Karpas-422 (cell line): ENCODE results near the gene GBF1. TPM values are rescaled to one million over a fixed set of nuclear protein-coding genes. Genes with fewer than 3 reads are reported as not detected.

Experiments
- DNase-seq: peaks from one replicate; pipeline ENCODE4 v3.0.0-alpha.2; 2015
- H2AFZ ChIP-seq: fragments of 200-600 bp; sonication (generic); 2 replicates; pipeline ENCODE4 v1.6.1; 2014; ENCODE audit warnings: antibody characterized with exemption, low read length, mixed read lengths
- H3K27ac ChIP-seq: fragments of 200-600 bp; sonication (generic); 2 replicates; pipeline ENCODE4 v1.5.1; 2014; ENCODE audit warnings: mild to moderate bottlenecking, low read length, moderate library complexity
- H3K27me3 ChIP-seq: fragments of 200-600 bp; sonication (generic); 2 replicates; pipeline ENCODE4 v1.6.1; 2014; ENCODE audit warnings: low read length, mixed read lengths
- H3K36me3 ChIP-seq: fragments of 200-600 bp; sonication (generic); 2 replicates; pipeline ENCODE4 v1.6.1; 2014; ENCODE audit warnings: low read length, mixed read lengths; ENCODE audit not compliant: insufficient read depth
- H3K4me1 ChIP-seq: fragments of 200-600 bp; sonication (generic); 2 replicates; pipeline ENCODE4 v1.6.1; 2014; ENCODE audit warnings: mild to moderate bottlenecking, low read length, mixed read lengths
- H3K4me2 ChIP-seq: fragments of 200-600 bp; sonication (generic); 2 replicates; pipeline ENCODE4 v1.6.1; 2014; ENCODE audit warnings: low read length, low read depth, mild to moderate bottlenecking; ENCODE audit not compliant: poor library complexity, severe bottlenecking
- H3K4me3 ChIP-seq: fragments of 200-600 bp; sonication (generic); 2 replicates; pipeline ENCODE4 v1.5.1; 2014; ENCODE audit warnings: mild to moderate bottlenecking, antibody characterized with exemption, low read length, mixed read lengths
- H3K79me2 ChIP-seq: fragments of 200-600 bp; sonication (generic); 2 replicates; pipeline ENCODE4 v1.6.1; 2014; ENCODE audit warnings: mild to moderate bottlenecking, low read length, mixed read lengths
- H3K9ac ChIP-seq: fragments of 200-600 bp; sonication (generic); 2 replicates; pipeline ENCODE4 v1.6.0; 2014; ENCODE audit warnings: low read length
- H3K9me2 ChIP-seq: fragments of 200-600 bp; sonication (generic), shearing (Covaris generic); replicated peaks from 2 replicates; pipeline ENCODE4 v1.6.0; 2014; ENCODE audit warnings: mild to moderate bottlenecking, low read length, moderate library complexity; ENCODE audit not compliant: insufficient read depth
- H3K9me3 ChIP-seq: fragments of 300-700, 200-600 bp; sonication (generic); 2 replicates; pipeline ENCODE4 v1.6.1; 2014; ENCODE audit warnings: low read length, mixed read lengths
- H4K20me1 ChIP-seq: fragments of 200-600 bp; sonication (generic); 2 replicates; pipeline ENCODE4 v1.6.1; 2014; ENCODE audit warnings: mild to moderate bottlenecking, antibody characterized with exemption, low read length, low read depth; ENCODE audit not compliant: insufficient read depth
- total RNA-seq: library from RNA; depleted of rRNA; stranded (reverse); fragments of >200 nt; shearing (Covaris generic); gene quantifications from 2 replicates; pipeline ENCODE4 v1.2.3, GENCODE V29; 2014; ENCODE audit warnings: low replicate concordance

Gene GBF1
- total RNA-seq, 1 experiment from 2014 or later, result 7.6 TPM

DNA sequence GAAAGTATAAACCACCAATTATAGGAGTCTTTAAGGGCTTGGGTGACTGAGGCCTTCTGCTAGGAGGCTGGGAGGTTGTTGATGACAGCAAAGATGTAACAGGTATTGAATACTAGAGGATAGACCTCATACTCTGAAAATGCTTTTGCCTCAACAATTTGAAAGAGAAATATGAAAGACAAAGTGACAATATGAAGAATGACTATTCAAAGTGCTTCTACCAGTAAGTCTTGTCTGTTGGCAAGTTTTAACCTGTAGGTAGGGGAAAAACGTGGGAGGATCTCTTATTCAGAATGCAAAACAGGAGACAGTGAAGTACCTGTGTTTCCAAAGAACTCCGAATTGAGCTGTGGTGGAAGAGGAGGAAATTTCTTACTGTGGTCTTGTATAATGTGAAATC is 38.2 kb downstream of the GBF1 start:
- Histone ChIP-seq H3K4me1 (peaks cover 14% of the 10 kb centered on the region), H3K4me3 (no peak overlapping the region), H3K27me3 (no peaks in the 10 kb centered on the region), H3K9me3 (no peaks in the 10 kb centered on the region), H3K4me2 (no peak overlapping the region), H4K20me1 (no peaks in the 10 kb centered on the region), H3K79me2 (peaks cover 41% of the 10 kb centered on the region), H3K9ac (no peak overlapping the region), H2AFZ (no peak overlapping the region), H3K36me3 (no peaks in the 10 kb centered on the region), H3K27ac (no peak overlapping the region), H3K9me2 (no peaks in the 10 kb centered on the region)
- no peak for DNase-seq

DNA sequence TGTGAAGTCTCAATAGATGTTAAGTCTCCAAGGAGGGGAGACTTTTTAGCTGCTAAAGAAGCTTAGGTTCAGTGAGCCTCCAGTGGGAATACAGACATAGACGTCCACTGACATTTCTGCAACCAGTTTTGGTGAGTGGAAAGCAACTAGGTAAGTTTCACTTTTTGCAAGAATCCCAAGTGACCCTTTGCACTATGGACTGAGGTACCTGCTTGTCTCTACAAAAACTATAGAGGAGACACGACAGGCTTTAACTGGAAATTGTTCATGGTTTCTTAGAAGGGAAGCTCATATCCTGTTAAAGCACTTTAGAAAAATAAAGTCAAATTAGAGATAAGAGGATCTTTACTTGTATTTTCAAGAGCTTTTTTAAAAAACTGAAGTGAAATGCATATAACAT is 38.6 kb downstream of the GBF1 start:
- DNase-seq, result no peak
- H3K4me1 ChIP-seq, result peaks cover 14% of the 10 kb centered on the region
- no peak overlapping the region for H2AFZ ChIP-seq
- no peak overlapping the region for H3K4me3 ChIP-seq
- no peaks in the 10 kb centered on the region for H3K9me3 ChIP-seq
- H3K79me2 ChIP-seq, result peaks cover 41% of the 10 kb centered on the region
- no peaks in the 10 kb centered on the region for H4K20me1 ChIP-seq
- H3K9ac ChIP-seq, result no peak overlapping the region
- H3K27me3 ChIP-seq, result no peaks in the 10 kb centered on the region
- no peak overlapping the region for H3K27ac ChIP-seq
- no peaks in the 10 kb centered on the region for H3K36me3 ChIP-seq
- H3K4me2 ChIP-seq, result no peak overlapping the region
- no peaks in the 10 kb centered on the region for H3K9me2 ChIP-seq

DNA sequence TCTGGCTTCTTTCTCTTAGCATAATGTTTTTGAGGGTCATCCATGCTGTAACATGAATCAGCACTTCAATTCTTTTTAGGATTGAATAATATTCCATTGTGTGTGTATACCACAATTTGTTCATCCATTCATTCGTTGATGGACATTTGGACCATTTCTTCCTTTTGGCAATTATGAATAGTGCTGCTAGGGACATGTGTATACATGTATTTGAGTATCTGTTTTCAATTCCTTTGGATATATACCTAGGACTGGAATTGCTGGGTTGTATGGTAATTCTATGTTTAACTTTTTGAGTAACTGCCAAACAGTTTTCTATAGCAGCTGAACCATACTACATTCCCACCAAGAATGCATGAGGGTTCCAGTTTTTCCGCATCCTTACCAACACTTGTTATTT is 39.2 kb downstream of the GBF1 start:
- no peak overlapping the region for H3K27ac ChIP-seq
- H3K4me2 ChIP-seq, result no peak overlapping the region
- peaks cover 41% of the 10 kb centered on the region for H3K79me2 ChIP-seq

DNA sequence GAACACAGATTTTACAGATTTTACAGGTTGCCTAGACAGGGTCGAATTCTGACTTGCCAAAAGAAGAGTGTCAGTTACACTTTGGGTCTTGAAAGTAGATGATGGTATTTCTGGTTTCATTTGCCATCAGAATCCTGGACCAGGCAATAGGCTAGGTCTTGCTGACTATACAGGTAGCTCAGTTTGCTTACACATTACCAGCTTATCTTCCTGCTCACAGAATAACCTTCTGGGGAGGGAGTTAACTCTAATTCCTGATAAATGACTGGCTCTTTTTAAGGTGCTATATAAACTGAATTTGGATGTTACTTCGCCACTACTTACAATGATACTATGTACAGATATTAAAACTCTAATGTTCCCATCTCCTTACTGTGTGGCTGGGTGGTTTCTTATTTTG is 39.8 kb downstream of the GBF1 start:
- Histone ChIP-seq H2AFZ (no peak overlapping the region), H3K9me3 (no peaks in the 10 kb centered on the region), H3K4me3 (no peak overlapping the region), H3K27me3 (no peaks in the 10 kb centered on the region), H3K4me2 (no peak overlapping the region), H3K9ac (no peak overlapping the region), H3K9me2 (no peaks in the 10 kb centered on the region), H4K20me1 (no peaks in the 10 kb centered on the region), H3K79me2 (peaks cover 38% of the 10 kb centered on the region), H3K27ac (no peak overlapping the region), H3K4me1 (peaks cover 11% of the 10 kb centered on the region), H3K36me3 (no peaks in the 10 kb centered on the region)
- DNase-seq, result no peak

More for the DNA sequence above, 39.2 kb downstream of the GBF1 start:
- H3K9me2 ChIP-seq, result no peaks in the 10 kb centered on the region
- no peaks in the 10 kb centered on the region for H4K20me1 ChIP-seq
- H3K9ac ChIP-seq, result no peak overlapping the region
- H3K4me1 ChIP-seq, result peaks cover 14% of the 10 kb centered on the region
- H3K9me3 ChIP-seq, result no peaks in the 10 kb centered on the region
- DNase-seq, result no peak
- no peak overlapping the region for H3K4me3 ChIP-seq
- H2AFZ ChIP-seq, result no peak overlapping the region
- no peaks in the 10 kb centered on the region for H3K27me3 ChIP-seq
- no peaks in the 10 kb centered on the region for H3K36me3 ChIP-seq

DNA sequence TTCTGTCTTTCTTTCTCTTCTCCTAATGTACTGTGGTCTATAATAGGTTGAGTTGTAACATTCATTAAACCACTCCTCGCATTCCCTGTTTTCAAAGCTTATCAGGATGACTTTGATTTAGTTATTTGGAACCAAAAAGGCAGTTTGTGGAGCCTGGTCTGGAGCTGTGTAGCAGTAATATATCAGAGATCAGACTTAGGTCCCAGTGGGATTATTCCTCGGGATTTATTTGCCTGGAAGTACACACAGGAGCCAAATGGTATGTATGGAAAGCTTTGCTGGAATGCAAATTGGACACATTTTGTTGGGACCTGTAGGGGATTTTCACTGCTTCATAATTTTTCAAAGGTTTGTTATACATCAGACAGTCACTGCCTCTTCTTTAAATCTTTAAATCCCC is 40.9 kb downstream of the GBF1 start:
- H3K36me3 ChIP-seq, result no peaks in the 10 kb centered on the region
- H3K9ac ChIP-seq, result no peak overlapping the region
- no peak overlapping the region for H3K27ac ChIP-seq
- peaks cover 32% of the 10 kb centered on the region for H3K79me2 ChIP-seq
- DNase-seq, result no peak
- H3K9me3 ChIP-seq, result no peaks in the 10 kb centered on the region
- H3K4me1 ChIP-seq, result no peaks in the 10 kb centered on the region; the same call in 1 of the 2 replicates
- no peaks in the 10 kb centered on the region for H3K27me3 ChIP-seq
- H3K4me3 ChIP-seq, result no peak overlapping the region
- no peak overlapping the region for H2AFZ ChIP-seq
- no peaks in the 10 kb centered on the region for H3K9me2 ChIP-seq
- no peaks in the 10 kb centered on the region for H4K20me1 ChIP-seq
- no peak overlapping the region for H3K4me2 ChIP-seq

DNA sequence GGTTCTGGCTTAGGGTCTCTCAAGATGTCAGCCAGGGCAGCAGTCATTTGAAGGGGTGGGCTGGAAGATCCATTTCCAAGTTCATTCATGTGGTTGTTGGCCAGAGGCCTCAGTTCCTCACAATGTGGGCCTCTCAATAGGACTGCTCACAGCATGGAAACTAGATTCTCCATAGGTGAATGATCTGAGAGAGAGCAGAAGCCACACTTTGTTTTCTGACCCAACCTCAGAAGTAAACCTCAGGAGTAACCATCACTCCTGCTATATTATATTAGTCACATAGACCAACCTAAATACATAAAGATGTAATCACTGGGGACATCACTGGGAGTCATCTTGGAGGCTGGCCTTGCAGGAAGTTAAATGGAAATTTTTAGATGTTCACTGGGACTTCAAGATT is 42.2 kb downstream of the GBF1 start:
- H3K27me3 ChIP-seq, result no peaks in the 10 kb centered on the region
- no peak overlapping the region for H2AFZ ChIP-seq
- no peaks in the 10 kb centered on the region; the same call in 1 of the 2 replicates for H3K4me1 ChIP-seq
- H3K79me2 ChIP-seq, result peaks cover 34% of the 10 kb centered on the region
- H3K9me2 ChIP-seq, result no peaks in the 10 kb centered on the region
- H3K27ac ChIP-seq, result no peak overlapping the region
- H3K4me2 ChIP-seq, result no peak overlapping the region
- no peak overlapping the region for H3K4me3 ChIP-seq
- no peak overlapping the region for H3K9ac ChIP-seq
- no peaks in the 10 kb centered on the region for H4K20me1 ChIP-seq
- DNase-seq, result no peak
- H3K9me3 ChIP-seq, result no peaks in the 10 kb centered on the region
- H3K36me3 ChIP-seq, result no peaks in the 10 kb centered on the region

DNA sequence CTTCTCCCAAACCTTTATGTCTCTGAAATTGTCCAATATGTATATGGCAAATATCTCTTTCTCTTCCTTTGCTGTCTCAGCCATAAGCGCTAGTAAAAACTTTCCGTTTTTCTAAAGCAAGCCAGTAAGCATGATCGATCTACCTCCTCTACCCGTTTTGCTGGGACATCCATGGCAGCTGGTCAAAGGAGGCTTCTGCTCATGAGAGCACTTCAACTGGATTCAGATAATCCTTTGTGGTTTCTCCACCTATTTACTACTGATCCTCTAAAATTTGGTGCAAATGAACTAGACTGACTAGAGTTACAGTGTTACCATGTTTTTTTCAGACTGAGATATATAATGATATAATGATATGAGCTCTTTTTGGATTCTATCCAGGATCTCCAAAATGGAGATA is 42.7 kb downstream of the GBF1 start:
- no peak overlapping the region for H3K27ac ChIP-seq
- no peaks in the 10 kb centered on the region for H3K27me3 ChIP-seq
- no peaks in the 10 kb centered on the region for H3K9me3 ChIP-seq
- H4K20me1 ChIP-seq, result no peaks in the 10 kb centered on the region
- DNase-seq, result no peak
- no peak overlapping the region for H3K4me2 ChIP-seq
- peaks cover 33% of the 10 kb centered on the region for H3K79me2 ChIP-seq
- H3K9ac ChIP-seq, result no peak overlapping the region
- H3K36me3 ChIP-seq, result no peaks in the 10 kb centered on the region
- H2AFZ ChIP-seq, result no peak overlapping the region
- no peaks in the 10 kb centered on the region for H3K9me2 ChIP-seq
- H3K4me3 ChIP-seq, result no peak overlapping the region
- H3K4me1 ChIP-seq, result no peaks in the 10 kb centered on the region; the same call in 1 of the 2 replicates

DNA sequence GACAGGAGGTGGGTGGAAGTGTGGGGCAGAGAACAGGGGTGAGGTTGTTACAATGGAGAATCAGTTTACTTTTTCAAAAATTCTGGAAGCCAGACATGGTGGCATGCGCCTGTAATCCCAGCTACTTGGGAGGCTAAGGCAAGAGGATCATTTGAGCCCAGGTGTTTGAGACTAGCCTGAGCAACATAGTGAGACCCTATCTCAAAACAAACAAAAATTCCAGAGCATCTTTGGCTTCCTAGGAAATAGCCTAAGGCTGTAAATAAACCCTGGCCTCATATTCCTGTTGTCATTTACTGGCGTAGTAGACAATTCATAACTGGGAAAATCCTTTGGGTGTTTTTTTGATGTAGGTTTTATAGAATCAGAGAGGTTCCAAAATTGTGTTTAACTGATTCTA is 44.0 kb downstream of the GBF1 start:
- no peak for DNase-seq
- Histone ChIP-seq H3K4me3 (no peak overlapping the region), H3K9me3 (no peaks in the 10 kb centered on the region), H3K9ac (no peak overlapping the region), H4K20me1 (no peaks in the 10 kb centered on the region), H3K4me1 (no peaks in the 10 kb centered on the region), H3K4me2 (no peak overlapping the region), H3K36me3 (no peaks in the 10 kb centered on the region), H3K27ac (no peak overlapping the region), H3K79me2 (peaks cover 27% of the 10 kb centered on the region), H3K9me2 (no peaks in the 10 kb centered on the region), H3K27me3 (no peaks in the 10 kb centered on the region), H2AFZ (no peak overlapping the region)

DNA sequence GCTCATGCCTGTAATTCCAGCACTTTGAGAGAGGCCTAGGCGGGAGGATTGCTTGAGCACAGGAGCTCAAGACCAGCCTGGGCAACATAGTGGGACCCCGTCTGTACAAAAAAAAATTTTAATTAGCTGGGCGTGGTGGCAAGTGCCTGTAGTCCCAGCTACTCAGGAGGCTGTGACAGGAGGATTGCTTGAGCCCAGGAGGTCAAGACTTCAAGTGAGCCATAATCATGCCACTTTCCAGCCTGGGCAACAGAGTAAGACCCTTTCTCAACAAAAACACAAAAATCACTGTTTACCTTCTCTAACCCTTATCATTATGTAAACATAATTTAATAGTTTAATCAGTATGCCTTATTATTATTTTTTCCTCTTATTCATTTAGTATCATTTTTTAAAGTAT is 44.5 kb downstream of the GBF1 start:
- no peaks in the 10 kb centered on the region for H3K4me1 ChIP-seq
- peaks cover 27% of the 10 kb centered on the region; the same call in 1 of the 2 replicates for H3K79me2 ChIP-seq
- no peaks in the 10 kb centered on the region for H4K20me1 ChIP-seq
- no peaks in the 10 kb centered on the region for H3K9me3 ChIP-seq
- H2AFZ ChIP-seq, result no peak overlapping the region
- no peak overlapping the region for H3K9ac ChIP-seq
- no peaks in the 10 kb centered on the region for H3K9me2 ChIP-seq
- H3K4me3 ChIP-seq, result no peak overlapping the region
- no peak overlapping the region for H3K4me2 ChIP-seq
- H3K36me3 ChIP-seq, result no peaks in the 10 kb centered on the region
- no peak overlapping the region for H3K27ac ChIP-seq
- DNase-seq, result no peak
- H3K27me3 ChIP-seq, result no peaks in the 10 kb centered on the region
